ENCODE measurements around the gene APOL2.
"Not testable (repeated sequence)": the region's sequence is repeated elsewhere in the genome, so short reads cannot be mapped to it uniquely, and the experiment has no call there.

APOL2 gene

DNA sequence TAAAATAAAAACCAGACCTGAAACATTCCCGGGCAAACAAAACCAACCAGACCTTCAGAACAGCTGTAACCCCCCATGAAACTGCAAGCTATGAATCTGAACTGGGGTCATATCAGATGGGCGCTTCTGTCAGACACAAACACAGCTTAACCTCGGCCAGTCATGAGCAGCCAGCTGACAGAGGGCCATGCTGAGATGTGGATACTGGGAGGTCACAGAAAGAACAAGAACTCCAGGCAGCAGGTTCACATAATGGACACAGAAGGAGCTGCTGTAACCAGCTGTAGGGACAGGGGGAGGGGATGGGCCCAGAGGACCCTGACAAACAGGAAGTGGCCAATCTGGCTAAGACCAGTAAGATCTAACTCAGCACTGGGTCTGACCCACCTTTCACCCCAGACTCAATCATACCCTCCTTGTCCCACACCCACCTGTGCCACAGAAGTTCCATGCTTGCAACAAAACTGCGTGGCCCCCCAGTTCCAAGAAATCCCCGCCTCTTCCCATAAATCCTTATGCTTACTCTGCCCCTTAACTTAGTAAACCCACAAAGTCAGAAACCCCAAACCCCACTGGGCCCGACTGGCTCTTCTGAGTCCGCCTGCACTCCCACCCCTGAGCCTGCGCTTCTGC, 41.7 kb downstream of the APOL2 start:
- no peak for DNase-seq (ENCODE audit: low read depth)

DNA sequence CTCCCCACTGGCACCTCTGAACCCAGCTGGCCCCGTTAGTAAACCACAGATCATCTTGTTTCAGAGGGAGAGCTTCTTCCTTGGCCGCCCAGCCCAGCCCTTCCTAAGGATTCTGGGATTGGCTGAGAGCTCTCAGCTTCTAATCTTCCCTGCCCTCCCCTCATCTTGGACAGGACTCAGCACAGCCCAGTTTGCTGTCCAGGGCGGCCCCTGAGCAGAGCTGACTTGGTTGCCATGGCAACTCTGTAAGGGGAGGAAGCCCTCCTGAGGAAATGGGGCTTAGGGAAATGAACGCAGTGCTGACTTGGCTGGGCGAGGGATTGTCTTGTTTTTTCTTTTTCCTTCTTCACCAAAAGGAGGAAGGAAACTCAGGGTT, 42.3 kb downstream of the APOL2 start:
- DNase-seq (ENCODE audit: low read depth), result no peak

DNA sequence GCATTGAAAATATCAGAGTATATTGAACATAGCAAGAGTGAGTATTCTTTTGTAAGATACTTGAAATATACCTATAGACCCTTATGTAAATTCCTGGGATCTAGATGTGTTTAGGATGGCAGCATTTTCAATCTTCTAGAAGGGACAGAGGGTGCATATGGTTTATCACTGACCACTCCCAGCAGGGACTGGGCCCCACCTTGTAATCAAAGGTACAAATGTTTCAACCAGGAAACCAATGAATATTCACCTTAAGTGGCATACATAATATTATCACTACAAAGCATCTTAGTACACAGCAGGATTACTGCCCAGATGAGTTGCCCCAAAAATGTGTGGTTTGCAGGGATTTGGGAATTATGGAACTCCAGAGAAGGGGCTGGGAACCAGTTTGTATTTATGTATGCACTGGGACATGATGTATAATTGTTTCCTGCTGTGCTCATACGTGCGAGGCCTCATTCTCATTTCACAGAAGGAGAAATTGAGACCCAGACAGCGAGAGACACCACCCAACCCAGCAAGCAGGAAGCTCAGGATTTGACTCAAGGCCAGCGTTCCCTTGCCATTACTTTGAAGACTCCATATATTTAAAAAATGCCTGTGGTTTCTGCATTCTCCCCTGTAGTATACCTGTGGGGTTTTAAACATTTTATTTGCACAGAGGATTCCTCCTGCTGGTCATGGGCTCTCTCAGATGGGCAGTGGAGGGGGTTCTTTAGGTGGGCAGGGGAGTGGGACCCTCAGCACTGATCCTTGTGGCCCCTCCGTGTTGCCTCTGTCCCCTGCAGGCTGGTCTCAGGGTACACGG, 42.9 kb downstream of the APOL2 start:
- no peak for DNase-seq (ENCODE audit: low read depth)

DNA sequence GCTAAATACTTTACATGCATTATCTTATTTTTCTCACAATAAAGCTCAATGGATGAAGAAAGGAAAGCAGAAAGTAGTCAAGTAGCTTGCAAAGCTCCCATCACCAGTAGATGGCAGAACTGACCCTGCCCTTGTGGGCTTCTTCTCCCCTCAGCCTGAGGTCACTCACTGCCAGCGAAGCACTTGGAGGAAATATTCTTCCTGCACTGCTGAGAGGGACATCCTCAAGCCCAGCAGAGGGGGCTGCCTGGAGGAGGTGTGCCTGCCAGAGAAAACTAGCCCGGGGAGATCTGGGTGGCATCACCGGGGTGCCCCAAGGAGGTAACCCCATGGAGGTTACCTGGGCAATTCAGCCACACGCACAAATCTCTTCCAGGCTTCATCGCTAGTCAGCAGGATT, 44.4 kb downstream of the APOL2 start:
- DNase-seq (ENCODE audit: low read depth), result no peak

DNA sequence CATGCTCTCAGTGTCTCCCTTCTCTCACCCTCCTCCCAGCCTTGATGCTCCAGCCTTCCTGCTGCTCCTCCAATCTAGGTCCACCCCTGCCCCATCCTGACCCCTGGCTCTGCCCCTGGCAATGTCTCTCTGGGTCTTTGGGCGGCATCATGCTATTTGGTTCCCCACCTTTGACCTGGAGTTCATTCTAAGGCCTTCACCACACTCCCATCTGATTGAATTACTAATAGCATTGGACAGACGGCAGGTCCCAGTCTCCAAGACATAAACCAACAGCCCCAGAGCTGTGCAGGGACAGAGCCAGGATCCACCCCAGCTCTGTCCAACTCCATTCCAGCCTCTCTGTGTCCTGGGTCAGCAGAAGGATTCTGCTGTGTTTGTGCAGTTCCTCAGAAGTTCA, 44.9 kb downstream of the APOL2 start:
- DNase-seq (ENCODE audit: low read depth), result no peak

DNA sequence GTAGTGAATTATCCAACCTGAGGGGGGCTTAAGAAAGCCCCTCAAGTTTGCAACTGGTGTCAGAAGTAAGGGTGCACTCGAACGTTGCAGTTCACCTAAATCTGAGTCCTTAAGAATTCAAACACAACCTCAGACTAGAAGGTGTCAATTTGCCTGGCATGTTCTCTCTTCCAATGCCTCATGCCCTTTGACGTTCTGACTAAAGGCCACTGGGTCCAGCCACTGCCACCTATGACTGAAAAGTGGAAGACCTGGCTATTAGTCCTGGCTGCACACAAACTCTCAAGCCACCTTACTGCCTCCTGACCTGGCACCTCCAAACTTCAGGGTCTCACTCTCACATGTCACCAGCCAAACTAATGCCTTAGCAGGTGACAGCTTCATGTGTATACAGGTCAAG, 45.8 kb downstream of the APOL2 start:
- no peak for DNase-seq (ENCODE audit: low read depth)

DNA sequence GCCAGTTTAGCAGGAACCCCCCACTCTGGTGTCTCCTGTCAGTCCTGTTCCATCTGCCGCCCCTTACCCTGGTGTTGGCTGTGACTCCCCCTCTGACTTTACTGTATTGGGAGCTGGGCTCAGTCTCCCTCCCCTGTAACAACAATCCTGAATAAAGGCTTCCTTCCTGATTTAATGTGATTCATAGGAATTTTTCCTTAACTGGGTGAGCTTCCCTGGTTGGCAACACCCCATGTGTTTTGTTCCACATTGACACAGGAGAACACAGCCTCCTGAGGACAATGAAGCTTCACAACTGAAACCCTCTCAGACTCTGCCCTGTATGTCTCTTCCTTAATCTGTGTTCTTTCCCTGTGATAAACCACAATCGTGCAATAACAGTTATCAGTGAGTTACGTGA, 46.2 kb downstream of the APOL2 start:
- no peak for DNase-seq (ENCODE audit: low read depth)

DNA sequence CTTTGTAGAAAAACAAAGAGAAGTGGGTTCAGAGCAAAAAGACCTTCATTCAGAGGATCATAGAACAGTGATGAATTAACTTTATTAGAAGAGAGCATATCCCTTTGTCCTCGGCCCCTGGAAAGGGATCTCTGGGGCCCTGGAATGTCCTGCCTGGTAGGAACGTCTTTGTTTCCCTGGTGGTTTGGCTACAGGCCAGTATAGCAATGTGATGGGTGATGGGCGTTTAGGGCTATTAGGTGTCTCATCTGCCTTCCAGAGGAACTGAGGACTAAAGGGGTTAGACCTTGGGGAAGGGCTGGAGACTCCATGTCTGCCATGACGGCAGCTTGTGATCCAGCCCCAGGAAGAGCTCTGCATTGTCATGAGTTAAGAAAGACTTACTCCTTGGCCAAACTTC, 46.8 kb downstream of the APOL2 start:
- DNase-seq (ENCODE audit: low read depth), result no peak

DNA sequence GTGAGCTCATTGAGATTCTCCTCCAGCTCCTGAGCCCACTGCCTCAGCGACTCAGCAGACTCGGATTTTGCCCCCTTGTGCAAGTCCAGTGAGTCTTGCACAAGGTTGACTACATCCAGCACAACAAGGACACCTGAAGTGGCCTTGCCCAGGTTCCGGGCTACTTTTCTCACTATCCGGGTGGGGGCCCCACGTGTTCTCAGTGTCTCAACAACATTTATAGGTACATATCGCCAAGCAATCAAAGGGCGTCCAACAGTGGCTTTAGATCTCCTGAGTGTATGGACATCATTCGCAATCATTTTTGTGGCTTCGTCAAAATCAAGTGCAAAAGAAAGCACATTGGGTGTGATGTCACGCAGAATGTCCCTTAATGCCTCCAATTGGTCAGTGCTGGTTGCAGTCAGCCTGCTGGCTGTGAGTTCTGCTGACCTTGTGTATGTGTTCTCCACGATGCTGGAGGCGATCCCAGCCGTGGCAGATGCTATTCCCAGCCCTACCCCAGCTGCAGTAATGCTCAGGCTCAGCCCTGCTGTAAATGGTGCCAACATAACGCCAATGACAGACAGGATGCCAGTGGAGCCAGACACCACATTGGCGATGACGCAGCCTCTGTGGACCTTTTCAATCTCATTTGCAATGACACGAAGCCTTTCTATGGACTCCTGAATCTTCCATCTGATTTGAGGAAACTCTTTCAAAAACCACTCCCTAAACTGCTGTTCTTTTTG, 48.1 kb downstream of the APOL2 start:
- DNase-seq (ENCODE audit: low read depth), result peak; percentile 71

DNA sequence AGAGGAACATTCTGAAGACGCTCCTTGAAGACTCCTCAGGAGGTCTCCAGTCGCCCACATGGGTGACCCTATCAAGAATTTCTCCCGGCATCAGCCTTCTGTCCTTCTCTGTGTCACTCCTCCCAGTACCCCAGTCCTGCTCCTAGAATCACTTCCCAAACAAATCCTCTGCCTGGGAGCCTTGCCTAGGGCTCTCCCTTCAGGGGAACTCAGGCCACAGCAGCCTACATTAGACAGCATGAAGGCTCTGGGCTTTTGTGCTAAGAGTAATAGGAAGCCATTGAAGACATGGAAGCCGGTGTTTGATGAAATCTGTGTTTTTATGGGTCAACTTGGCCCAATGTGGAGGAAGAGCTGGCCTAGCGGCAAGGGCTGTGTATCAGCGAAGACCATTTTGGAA, 51.5 kb downstream of the APOL2 start:
- not testable (repeated sequence) for DNase-seq (ENCODE audit: low read depth)

DNA sequence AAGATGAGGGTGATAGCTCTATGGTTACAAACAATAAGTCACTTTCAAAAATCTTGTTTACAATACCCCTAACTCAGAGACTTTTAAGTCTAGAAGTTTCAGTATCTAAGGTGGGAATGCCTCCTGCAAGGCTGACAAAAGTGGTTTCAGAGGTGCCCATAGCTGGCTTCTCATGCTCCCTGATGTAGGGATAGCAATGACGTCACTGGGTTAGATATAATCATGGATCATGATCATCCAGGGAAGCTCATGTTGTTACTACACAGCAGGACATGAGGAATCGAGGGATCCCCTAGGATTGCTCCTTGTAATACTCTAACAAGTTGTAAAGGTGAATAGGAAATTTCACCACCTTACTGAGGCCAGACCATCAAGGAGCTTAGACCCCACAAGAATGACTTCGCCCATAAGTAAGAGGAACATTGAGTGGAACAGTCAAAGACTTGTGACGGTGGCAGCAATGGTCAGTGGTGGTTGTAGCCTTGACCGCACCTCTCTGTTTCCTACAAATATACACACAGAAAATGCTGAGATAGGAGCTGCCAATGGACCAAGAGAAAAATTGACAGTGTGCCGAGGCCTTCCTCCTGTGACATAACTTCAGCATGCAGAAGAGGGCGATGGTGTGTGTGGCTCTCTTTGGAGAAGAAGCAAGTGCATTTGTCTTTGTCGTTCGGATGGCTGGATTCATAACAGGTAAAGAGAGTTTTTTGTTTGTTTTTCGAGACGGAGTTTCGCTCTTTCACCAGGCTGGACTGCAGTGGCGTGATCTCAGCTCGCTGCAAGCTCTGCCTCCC, 53.3 kb downstream of the APOL2 start:
- no peak for DNase-seq (ENCODE audit: low read depth)

DNA sequence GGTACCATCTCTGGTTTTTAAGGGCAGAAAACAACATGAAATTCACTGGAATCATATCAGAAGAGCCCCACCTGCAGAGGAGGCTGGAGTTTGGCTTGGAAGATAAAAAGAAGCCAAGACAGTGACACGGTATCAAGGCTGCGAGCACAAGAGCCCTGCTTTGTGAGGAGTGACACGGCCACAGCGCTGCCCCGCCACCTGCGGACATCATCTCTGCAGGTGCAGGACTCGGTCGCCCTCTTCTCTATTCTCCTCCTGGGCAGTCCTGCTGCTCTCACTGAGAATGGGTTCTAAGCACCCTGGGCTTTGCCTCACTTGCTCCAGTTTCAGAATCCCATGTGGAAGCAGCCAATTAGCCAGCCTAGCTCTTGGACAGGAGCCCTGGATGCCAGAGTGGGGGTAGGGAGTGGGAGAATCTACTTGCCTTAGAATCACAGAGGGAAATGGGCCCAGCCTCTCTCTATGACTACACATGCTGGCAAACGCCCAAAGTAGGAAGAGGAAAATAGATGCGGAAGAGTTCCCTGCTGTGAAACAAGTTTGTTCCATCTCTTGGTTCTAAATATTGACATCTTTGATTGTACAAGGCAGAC, 54.8 kb downstream of the APOL2 start:
- no peak for DNase-seq (ENCODE audit: low read depth)

DNA sequence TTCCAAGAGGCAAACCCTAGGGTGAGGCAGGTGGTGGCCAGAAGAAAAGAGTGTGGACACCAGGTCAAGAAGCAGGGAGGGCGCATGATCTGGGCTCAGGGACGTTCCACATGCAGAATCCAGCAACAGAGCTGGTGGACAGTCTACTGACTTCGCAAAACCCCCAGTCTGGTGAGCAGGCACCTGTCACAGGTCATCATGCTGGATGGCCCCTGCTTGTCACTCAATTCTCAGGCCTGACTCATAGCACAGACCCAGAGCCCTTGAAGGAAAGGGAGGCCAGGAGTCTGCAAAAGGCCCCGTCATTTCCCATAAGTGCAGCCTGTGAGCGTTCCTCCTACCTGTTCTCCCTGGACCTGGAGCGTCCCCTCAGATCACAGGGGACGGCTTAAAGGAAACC, 55.9 kb downstream of the APOL2 start:
- no peak for DNase-seq (ENCODE audit: low read depth)

DNA sequence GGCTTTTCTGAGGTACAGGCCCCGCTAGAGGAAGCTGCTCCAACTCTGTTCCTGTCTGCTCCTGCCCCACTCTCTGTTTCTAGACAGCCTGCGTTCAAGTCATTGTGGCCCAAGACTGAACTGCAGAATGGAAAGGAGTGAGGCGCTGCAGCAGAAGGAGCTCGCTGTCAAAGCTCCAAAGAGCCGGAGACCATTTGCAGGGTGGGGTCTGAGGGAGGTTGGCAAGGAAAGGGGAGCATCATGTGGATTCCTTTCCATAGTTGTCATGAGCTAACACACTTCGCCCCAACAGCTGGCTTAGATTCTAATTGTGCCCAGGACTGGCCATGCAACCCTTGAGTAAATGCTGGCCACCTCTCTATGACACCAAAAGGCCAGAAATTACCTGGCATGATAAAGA, 56.5 kb downstream of the APOL2 start:
- no peak for DNase-seq (ENCODE audit: low read depth)

DNA sequence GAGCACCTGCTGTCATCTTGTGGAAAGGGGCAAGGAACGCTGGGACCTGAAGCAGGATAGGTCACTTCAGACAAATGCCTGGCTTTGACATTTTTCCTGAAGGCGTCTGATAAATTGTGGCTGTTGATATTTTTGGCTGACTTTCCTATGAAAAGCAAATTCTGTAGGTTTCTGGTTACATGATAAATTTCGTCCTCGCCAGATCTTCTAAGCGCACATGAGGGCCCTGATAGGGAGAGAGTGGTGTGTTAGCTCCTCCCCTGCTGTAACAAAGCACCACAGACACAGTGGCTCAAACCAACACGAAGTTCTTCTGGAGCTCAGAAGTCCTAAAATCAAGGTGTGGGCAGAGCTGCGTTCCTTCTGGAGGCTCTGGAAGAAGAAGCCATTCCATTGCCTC, 57.3 kb downstream of the APOL2 start:
- DNase-seq (ENCODE audit: low read depth), result no peak

DNA sequence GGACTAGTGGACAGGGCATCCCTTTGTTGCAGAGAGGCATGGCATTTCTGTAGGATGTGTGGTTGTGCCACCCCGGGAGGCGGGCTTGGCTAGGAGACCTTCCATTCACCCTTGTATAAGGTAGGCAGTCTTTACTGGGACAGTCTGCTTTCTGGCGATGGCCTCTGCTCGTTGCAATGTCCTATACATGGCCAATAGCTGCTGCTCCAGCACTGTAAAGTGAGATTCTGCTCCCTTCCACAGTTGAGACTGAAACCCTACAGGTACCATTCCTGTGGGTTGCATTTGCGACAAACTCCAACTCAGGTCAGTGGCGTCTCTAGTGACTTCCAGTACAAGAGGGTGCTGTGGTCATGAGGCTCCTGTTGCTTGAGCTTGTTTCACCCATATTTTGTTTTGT, 58.4 kb downstream of the APOL2 start:
- DNase-seq (ENCODE audit: low read depth), result no peak

DNA sequence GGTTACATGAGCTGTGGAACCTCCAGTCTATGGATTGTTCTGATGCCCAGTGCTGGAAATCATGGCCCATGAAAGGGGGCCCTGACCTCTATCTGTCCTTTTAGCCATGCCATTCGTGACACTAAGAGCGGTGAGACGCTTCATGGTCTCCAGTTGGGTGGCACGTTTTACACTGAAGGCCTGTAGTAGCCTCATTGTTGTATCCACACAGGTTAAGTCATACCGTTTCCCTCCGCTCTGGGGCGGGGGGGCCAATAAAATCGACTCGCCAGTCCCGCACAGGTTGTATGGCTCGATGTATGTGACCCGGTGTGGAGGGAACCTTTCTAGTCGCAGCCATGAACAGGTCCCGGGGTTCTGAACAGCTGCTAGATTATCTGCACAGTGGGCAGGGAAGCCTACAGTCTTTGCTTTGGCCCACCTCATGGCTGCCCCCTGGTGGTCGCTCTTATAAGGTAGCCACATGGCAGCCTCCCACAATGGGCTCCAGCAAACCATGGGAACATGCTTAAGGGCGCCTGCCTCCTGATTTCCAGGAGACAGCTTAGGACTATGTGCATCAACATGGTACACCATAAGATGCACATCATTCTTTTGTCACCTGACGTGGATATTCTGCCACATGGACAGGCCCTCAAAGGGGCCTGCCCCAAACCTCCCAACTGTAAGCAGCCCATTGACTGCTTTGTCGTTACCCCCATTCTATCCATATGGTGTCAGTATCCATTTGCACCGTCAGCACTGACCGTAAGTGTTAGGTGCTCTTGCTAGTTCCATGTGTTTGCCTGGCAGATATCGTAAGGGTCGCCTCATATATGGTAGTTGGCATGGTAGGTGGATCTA, 59.1 kb downstream of the APOL2 start:
- DNase-seq (ENCODE audit: low read depth), result no peak

DNA sequence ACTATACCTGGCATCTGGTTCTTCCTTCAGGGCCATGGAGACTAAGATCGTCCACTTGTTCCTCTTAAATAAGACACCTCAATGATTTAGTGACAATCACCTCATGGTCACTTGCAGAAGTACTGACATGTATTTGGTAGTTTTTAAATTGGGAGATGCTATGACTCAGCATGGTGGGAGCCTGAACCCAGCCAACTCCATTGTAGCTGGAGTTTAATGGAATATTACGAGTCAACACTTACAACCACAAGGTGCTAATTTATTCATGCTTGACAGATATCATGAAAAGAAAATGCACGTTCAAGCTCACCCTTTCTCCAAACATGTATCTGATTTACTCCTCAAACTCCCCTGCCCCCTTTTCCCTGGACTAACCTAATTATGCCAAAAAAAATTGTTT, 62.2 kb downstream of the APOL2 start:
- DNase-seq (ENCODE audit: low read depth), result no peak
